Occipital lobe (tissue), 2 donors: ENCODE data around the gene GPAM. TPM values are rescaled to one million over a fixed set of nuclear protein-coding genes. Genes with fewer than 3 reads are reported as not detected.
"Not testable (repeated sequence)": the region's sequence is repeated elsewhere in the genome, so short reads cannot be mapped to it uniquely, and the experiment has no call there.

Source experiments
- DNase-seq: peaks from one replicate; lab custom pipeline; 2025; lab: John Stamatoyannopoulos, UW
- total RNA-seq: library from RNA; depleted of rRNA; stranded (reverse); fragments of >200 nt; gene quantifications from one replicate; pipeline ENCODE4 v1.2.3, GENCODE V29; 2014

Gene GPAM
- total RNA-seq, 1 donor from 2014 or later: 51.3 TPM

DNA sequence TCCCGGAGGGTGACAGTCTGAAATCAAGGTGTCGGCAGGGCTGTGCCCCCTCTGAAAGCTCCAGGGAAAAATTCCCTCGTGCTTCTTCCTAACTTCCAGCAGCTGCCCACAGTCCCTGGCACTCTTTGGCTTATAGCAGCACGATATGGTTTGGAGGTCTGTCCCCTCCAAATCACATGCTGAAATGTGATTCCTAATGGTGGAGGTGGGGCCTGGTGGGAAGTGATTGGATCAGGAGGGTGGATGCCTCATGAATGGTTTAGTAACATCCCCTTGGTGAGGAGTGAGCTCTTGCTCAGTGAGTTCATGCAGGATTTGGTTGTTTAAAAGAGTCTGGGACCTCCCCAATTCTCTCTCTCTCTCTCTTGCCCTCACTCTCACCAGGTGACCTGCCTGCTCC, 51.1 kb downstream of the GPAM start:
- no peak for DNase-seq

DNA sequence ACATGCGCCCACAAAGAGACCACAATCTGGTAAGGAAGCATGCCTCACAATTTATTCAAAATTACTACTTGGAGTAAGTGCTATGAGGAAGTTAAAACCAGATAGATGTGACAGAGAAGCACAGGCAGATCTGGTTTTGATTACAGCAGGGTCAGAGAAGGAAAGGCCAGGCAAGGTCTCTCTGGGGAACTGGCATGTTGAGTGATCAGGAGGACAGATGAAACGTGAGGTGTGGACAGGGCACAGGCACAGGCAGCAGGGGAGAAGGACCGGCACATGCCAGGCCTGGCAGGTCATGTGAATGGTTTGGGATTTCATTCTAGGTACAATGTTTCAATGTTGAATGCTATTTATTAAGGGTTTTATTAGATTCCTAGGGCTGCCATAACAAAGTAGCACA, 51.6 kb downstream of the GPAM start:
- DNase-seq: no peak

DNA sequence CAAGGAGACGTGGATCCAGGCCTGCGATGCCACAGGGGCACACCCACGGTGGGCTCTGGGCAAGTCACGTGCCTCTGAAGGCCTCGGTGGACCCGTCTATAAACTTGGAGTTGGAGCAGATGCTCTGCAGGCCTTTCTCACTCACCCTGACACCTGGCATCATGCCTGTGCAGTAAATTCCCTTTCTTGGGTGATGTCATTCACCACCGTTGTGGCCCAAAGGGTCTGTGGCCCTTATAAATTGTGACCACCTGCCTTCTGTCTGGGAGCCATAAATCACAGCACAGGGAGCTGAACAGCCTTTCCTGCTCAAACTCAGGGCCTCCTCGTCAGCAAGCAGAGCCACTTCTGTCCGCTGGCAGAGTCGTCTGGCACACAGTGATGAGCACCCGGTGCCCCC, 52.2 kb downstream of the GPAM start:
- no peak for DNase-seq

DNA sequence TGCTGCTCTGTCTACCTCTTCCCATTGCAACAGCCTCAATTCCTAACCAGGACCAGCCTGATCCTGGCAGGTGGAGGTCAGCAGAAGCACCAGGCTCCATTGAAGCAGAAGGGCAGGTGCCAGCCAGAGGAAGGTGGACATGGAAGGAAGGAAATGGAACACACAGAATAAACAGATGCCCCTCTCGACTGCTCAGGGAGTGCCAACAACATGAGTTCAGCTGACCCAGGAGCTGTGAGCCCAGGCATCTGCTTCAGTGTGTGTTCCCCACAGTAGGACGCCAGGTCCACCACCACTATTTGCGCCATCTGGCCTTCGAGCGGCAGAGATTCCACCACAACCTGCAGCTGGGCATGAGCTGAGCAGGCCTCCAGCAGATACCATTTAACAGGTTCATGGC, 56.7 kb downstream of the GPAM start:
- no peak for DNase-seq

DNA sequence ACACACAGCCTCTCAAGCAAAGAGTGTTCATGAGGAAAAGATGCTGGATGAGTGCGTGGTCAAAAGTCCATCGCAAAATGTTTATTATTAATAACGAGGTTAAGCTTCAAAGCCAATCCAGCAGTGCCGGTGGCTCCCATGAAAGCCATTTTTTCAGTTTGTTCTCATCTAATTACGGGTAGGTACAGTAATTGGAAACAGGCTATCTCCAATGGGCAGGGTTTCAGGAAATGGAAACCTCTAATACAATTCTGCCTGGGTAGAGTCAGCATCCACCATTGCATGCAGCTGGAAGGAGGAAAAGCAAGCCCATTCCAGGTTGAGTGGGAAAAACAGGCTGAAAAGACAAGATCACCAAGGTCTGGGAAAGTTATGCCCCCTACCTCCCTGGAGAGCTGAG, 57.4 kb downstream of the GPAM start:
- no peak for DNase-seq

DNA sequence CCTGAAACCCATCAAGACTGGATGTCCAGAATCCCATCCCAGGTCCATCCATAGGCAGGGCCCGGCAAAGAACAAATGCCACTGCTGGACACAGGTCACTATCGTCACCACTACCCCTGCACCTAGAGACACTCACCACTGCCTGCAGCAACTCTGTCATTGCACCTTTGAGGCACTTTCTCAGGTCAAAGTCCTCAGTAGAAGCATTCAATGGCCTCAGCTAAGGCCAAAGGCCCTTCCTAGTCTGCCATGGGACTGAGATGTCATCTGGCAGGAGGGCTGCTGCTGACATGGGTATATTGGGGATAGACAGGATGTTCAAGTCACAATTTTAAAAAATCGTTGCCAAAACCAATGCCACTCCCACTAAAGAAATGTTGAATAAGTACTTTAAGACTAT, 58.7 kb downstream of the GPAM start:
- no peak for DNase-seq

DNA sequence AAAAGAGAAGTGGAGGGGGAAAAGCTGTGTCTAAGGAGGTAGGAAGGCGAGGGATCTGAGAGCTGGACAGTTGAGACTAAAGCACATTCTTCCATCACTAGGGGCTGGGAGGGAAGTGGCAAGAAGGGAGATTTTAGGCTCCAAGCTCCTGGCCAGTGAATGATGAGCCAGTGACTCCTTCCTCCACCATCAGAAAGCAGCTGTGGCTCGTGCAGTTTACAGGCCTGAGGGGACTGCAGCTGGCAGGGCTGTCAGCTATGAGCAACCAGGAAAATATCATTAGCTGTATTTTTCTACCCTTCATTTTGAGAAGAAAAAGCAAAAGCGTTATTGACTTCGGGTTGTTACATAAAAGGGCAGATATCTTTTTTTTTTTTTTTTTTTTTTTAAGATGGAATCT, 60.7 kb downstream of the GPAM start:
- no peak for DNase-seq

DNA sequence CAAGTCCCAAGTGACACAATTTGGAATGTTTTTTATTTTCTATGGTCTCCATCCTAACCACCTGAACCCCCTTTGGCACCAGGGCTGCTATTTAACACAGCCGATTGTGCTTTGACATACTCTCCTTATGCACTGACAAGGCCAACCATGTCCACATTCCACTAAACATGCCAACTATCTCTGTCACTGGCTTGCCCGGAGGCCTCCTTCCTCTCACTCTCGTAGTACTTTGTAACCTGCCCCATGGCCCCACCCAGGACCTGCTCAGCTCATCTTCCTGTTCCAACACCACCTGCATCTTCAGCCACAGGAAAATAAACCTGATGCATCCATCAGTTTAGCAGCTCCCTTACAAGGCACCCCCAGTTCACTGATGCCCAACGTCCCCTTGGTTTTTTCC, 63.1 kb downstream of the GPAM start:
- DNase-seq: no peak

DNA sequence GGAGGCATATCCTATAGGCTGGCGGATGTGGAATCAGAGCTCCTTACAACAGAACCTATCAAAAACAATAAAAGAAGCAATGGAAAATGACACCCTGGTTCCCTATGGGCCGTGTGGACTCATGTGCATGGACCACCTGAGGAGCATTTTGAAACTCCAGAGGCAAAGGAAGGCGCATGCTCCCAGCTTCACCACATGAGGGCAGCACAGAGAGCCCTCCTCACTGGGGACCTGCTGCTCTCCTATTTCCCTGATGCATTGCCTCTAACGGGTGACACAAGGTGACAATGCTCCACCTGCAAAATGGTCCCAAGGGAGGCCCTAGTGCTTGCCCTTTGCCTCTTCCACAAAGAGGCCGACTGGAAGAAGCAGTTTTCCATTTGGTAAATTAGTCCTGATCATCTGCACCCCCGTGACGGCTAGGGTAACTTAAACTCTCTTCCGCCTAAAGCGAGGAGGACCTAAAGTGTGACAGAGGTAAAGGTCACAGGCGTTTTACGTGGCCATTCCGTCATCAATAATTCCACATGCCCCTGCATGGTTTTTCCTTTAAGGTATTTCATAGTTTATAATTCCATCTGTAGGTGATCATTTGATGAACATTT, 67.7 kb downstream of the GPAM start:
- no peak for DNase-seq

DNA sequence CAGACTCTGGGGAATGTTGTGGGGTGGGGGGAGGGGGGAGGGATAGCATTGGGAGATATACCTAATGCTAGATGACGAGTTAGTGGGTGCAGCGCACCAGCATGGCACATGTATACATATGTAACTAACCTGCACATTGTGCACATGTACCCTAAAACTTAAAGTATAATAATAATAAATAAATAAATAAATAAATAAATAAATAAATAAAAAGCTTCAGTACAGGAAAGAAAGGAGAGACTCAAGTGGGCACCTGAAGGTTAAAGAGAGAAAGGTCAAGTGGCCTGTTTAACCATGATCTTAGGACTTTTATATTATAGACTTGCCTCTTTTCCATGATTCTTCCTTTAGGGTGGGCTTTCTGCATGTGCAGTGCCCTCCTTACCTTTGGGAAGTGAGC, 73.8 kb downstream of the GPAM start:
- not testable (repeated sequence) for DNase-seq

Other genes with a start within 250 kb of the GPAM start
- 0.16 TPM for gene TECTB, start 99.6 kb upstream of the GPAM start, total RNA-seq
- gene ACSL5, start 190.4 kb upstream of the GPAM start, total RNA-seq: 3.0 TPM